GM23338 (cell line): ENCODE data around the gene NAALADL2. TPM values are rescaled to one million over a fixed set of nuclear protein-coding genes. Genes with fewer than 3 reads are reported as not detected.

Source experiments
- ATAC-seq: fragments of 200-7000 bp; cut with Tn5 transposase; 3 replicates; pipeline ENCODE4 v1.9.1; 2020
- DNase-seq: peaks from one replicate; pipeline ENCODE4 v3.0.0-alpha.2; 2015; ENCODE audit warnings: low spot score
- H2AFZ ChIP-seq: fragments of 200-600 bp; sonication (generic); 2 replicates; pipeline ENCODE4 v1.8.0; 2016; ENCODE audit warnings: antibody characterized with exemption, mild to moderate bottlenecking, moderate library complexity
- H3F3A ChIP-seq: fragments of 200-600 bp; sonication (generic); replicated peaks from 2 replicates; pipeline ENCODE4 v1.8.0; 2017; ENCODE audit warnings: antibody characterized with exemption, mixed run types, low read depth
- H3K27ac ChIP-seq: fragments of 200-600 bp; sonication (generic); 2 replicates; pipeline ENCODE4 v1.6.1; 2016; ENCODE audit warnings: low read depth
- H3K27me3 ChIP-seq: fragments of 200-600 bp; sonication (generic); 2 replicates; pipeline ENCODE4 v1.8.0; 2016; ENCODE audit warnings: mild to moderate bottlenecking, mixed run types, moderate library complexity; ENCODE audit not compliant: insufficient read depth
- H3K36me3 ChIP-seq: fragments of 200-600 bp; sonication (generic); 2 replicates; pipeline ENCODE4 v1.8.0; 2016; ENCODE audit warnings: mild to moderate bottlenecking; ENCODE audit not compliant: insufficient read depth
- H3K4me1 ChIP-seq: fragments of 200-600 bp; sonication (generic); 2 replicates; pipeline ENCODE4 v1.8.0; 2016; ENCODE audit warnings: mild to moderate bottlenecking, moderate library complexity; ENCODE audit not compliant: insufficient read depth
- H3K4me2 ChIP-seq: fragments of 200-600 bp; sonication (generic); 2 replicates; pipeline ENCODE4 v1.7.1; 2017; ENCODE audit warnings: mixed run types
- H3K4me3 ChIP-seq: fragments of 200-600 bp; sonication (generic); 2 replicates; pipeline ENCODE4 v1.6.1; 2016; ENCODE audit warnings: mixed run types
- H3K79me2 ChIP-seq: fragments of 200-600 bp; sonication (generic); replicated peaks from 2 replicates; pipeline ENCODE4 v1.8.0; 2017; ENCODE audit warnings: mild to moderate bottlenecking; ENCODE audit not compliant: insufficient read depth
- H3K9me2 ChIP-seq: fragments of 200-600 bp; sonication (generic); 2 replicates; pipeline ENCODE4 v1.8.0; 2017; ENCODE audit not compliant: insufficient read depth
- H4K20me1 ChIP-seq: fragments of 200-600 bp; sonication (generic); replicated peaks from 2 replicates; pipeline ENCODE4 v1.8.0; 2017; ENCODE audit warnings: mild to moderate bottlenecking; ENCODE audit not compliant: insufficient read depth
- H3K27ac Mint-ChIP-seq: 2 replicates; pipeline ENCODE4 v1.8.0; 2020; ENCODE audit warnings: inconsistent platforms, mild to moderate bottlenecking, moderate library complexity, mixed read lengths
- H3K27me3 Mint-ChIP-seq: 3 replicates; pipeline ENCODE4 v1.8.0; 2022; ENCODE audit warnings: low read depth, mild to moderate bottlenecking, moderate library complexity, mixed read lengths, inconsistent platforms; ENCODE audit not compliant: insufficient read depth, poor library complexity
- H3K36me3 Mint-ChIP-seq: 3 replicates; pipeline ENCODE4 v1.8.0; 2021; ENCODE audit warnings: low read depth, mild to moderate bottlenecking, inconsistent platforms, moderate library complexity, mixed read lengths
- H3K4me1 Mint-ChIP-seq: 3 replicates; pipeline ENCODE4 v1.8.0; 2020; ENCODE audit warnings: mild to moderate bottlenecking, inconsistent platforms, mixed read lengths
- H3K4me3 Mint-ChIP-seq: 3 replicates; pipeline ENCODE4 v1.8.0; 2021; ENCODE audit warnings: moderate library complexity, mild to moderate bottlenecking, inconsistent platforms, mixed read lengths
- H3K9me3 Mint-ChIP-seq: 3 replicates; pipeline ENCODE4 v1.8.0; 2020; ENCODE audit warnings: moderate library complexity, mild to moderate bottlenecking, inconsistent platforms, mixed read lengths
- CREB1 ChIP-seq: fragments of 250-450 bp; sonication (Bioruptor Pico); IDR thresholded peaks from 2 replicates; pipeline ENCODE4 v1.5.0; 2020; ENCODE audit warnings: low read depth, mild to moderate bottlenecking, moderate library complexity
- EZH2phosphoT487 ChIP-seq: fragments of 200-600 bp; sonication (generic); IDR thresholded peaks from one replicate; pipeline ENCODE4 v1.8.1; 2018; ENCODE audit warnings: antibody characterized with exemption; ENCODE audit not compliant: unreplicated experiment
- JUNB ChIP-seq: IDR thresholded peaks from one replicate; pipeline ENCODE4 v1.6.1; 2016; ENCODE audit warnings: antibody characterized with exemption; ENCODE audit not compliant: unreplicated experiment
- NANOG ChIP-seq: IDR thresholded peaks from 2 replicates; pipeline ENCODE4 v1.6.1; 2016; ENCODE audit warnings: antibody characterized with exemption, borderline replicate concordance
- POLR2AphosphoS5 ChIP-seq: IDR thresholded peaks from 2 replicates; pipeline ENCODE4 v1.6.1; 2016; ENCODE audit warnings: antibody characterized with exemption, low read depth
- STAT1 ChIP-seq: IDR thresholded peaks from one replicate; pipeline ENCODE4 v1.6.1; 2016; ENCODE audit warnings: antibody characterized with exemption; ENCODE audit not compliant: unreplicated experiment
- ZNF331 ChIP-seq: fragments of 250-450 bp; sonication (Bioruptor Pico); IDR thresholded peaks from 2 replicates; pipeline ENCODE4 v1.5.0; 2020; ENCODE audit warnings: low read depth, mild to moderate bottlenecking, moderate library complexity
- polyA plus RNA-seq: library from polyadenylated mRNA; unstranded; fragments of >200 nt; fragmentation: Nextera tagmentation; extraction: Ambion mirVana; gene quantifications from 2 replicates; pipeline ENCODE4 v1.2.1, GENCODE V29; 2016
- total RNA-seq: library from RNA; depleted of rRNA; stranded (reverse); fragments of >200 nt; shearing (Covaris generic); gene quantifications from 2 replicates; pipeline ENCODE4 v1.2.3, GENCODE V29; 2014
- TF ChIP-seq, protein P1 (sequence below): fragments of 250-450 bp; sonication (Bioruptor Pico); IDR thresholded peaks from 2 replicates; pipeline ENCODE4 v1.5.0; 2020; ENCODE audit warnings: mild to moderate bottlenecking, moderate library complexity
- TF ChIP-seq, protein P2 (sequence below): IDR thresholded peaks from one replicate; pipeline ENCODE4 v1.6.1; 2018; ENCODE audit warnings: antibody characterized with exemption; ENCODE audit not compliant: unreplicated experiment
- TF ChIP-seq, protein P3 (sequence below): IDR thresholded peaks from 2 replicates; pipeline ENCODE4 v1.6.1; 2016; ENCODE audit warnings: antibody characterized with exemption
- TF ChIP-seq, protein P4 (sequence below), 2 experiments: fragments of 200-600 bp in 1 of 2; sonication (generic) in 1 of 2; conservative IDR thresholded peaks; 2 replicates each; pipeline versions ENCODE4 v1.5.1 to v1.6.1; 2016 to 2017; ENCODE audit warnings: antibody characterized with exemption in 2 of 2, low read depth in 2 of 2, mild to moderate bottlenecking in 2 of 2, moderate library complexity in 1 of 2

NAALADL2 gene
- total and polyA plus RNA-seq, 2 experiments from 2014 or later = 1.6 to 2.6 TPM

DNA sequence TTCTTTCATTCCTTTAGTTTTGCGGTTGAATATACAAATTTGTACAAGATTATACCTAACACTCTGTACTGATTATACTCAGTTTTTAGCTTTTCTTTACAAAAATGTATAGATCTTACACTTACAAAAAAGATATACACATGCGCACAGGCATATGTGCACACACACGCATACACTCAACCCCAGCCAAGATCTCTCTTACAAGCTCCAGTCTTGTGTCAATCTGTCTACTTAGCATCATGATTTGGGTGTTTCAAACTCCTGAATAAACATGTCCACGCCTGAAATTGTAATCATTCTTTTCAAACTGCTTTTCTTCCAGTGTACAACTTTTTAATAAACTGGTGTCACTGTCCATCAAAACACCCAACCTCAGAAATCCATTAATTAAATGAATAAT lies 180.7 kb downstream of the NAALADL2 start (continued):
- TF ChIP-seq, protein P1, sequence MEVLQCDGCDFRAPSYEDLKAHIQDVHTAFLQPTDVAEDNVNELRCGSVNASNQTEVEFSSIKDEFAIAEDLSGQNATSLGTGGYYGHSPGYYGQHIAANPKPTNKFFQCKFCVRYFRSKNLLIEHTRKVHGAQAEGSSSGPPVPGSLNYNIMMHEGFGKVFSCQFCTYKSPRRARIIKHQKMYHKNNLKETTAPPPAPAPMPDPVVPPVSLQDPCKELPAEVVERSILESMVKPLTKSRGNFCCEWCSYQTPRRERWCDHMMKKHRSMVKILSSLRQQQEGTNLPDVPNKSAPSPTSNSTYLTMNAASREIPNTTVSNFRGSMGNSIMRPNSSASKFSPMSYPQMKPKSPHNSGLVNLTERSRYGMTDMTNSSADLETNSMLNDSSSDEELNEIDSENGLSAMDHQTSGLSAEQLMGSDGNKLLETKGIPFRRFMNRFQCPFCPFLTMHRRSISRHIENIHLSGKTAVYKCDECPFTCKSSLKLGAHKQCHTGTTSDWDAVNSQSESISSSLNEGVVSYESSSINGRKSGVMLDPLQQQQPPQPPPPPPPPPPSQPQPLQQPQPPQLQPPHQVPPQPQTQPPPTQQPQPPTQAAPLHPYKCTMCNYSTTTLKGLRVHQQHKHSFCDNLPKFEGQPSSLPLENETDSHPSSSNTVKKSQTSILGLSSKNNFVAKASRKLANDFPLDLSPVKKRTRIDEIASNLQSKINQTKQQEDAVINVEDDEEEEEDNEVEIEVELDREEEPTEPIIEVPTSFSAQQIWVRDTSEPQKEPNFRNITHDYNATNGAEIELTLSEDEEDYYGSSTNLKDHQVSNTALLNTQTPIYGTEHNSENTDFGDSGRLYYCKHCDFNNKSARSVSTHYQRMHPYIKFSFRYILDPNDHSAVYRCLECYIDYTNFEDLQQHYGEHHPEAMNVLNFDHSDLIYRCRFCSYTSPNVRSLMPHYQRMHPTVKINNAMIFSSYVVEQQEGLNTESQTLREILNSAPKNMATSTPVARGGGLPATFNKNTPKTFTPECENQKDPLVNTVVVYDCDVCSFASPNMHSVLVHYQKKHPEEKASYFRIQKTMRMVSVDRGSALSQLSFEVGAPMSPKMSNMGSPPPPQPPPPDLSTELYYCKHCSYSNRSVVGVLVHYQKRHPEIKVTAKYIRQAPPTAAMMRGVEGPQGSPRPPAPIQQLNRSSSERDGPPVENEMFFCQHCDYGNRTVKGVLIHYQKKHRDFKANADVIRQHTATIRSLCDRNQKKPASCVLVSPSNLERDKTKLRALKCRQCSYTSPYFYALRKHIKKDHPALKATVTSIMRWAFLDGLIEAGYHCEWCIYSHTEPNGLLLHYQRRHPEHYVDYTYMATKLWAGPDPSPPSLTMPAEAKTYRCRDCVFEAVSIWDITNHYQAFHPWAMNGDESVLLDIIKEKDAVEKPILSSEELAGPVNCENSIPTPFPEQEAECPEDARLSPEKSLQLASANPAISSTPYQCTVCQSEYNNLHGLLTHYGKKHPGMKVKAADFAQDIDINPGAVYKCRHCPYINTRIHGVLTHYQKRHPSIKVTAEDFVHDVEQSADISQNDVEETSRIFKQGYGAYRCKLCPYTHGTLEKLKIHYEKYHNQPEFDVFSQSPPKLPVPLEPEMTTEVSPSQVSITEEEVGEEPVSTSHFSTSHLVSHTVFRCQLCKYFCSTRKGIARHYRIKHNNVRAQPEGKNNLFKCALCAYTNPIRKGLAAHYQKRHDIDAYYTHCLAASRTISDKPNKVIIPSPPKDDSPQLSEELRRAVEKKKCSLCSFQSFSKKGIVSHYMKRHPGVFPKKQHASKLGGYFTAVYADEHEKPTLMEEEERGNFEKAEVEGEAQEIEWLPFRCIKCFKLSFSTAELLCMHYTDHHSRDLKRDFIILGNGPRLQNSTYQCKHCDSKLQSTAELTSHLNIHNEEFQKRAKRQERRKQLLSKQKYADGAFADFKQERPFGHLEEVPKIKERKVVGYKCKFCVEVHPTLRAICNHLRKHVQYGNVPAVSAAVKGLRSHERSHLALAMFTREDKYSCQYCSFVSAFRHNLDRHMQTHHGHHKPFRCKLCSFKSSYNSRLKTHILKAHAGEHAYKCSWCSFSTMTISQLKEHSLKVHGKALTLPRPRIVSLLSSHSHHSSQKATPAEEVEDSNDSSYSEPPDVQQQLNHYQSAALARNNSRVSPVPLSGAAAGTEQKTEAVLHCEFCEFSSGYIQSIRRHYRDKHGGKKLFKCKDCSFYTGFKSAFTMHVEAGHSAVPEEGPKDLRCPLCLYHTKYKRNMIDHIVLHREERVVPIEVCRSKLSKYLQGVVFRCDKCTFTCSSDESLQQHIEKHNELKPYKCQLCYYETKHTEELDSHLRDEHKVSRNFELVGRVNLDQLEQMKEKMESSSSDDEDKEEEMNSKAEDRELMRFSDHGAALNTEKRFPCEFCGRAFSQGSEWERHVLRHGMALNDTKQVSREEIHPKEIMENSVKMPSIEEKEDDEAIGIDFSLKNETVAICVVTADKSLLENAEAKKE (CRISPR knock-in tag) = no peak
- TF ChIP-seq, protein P2, sequence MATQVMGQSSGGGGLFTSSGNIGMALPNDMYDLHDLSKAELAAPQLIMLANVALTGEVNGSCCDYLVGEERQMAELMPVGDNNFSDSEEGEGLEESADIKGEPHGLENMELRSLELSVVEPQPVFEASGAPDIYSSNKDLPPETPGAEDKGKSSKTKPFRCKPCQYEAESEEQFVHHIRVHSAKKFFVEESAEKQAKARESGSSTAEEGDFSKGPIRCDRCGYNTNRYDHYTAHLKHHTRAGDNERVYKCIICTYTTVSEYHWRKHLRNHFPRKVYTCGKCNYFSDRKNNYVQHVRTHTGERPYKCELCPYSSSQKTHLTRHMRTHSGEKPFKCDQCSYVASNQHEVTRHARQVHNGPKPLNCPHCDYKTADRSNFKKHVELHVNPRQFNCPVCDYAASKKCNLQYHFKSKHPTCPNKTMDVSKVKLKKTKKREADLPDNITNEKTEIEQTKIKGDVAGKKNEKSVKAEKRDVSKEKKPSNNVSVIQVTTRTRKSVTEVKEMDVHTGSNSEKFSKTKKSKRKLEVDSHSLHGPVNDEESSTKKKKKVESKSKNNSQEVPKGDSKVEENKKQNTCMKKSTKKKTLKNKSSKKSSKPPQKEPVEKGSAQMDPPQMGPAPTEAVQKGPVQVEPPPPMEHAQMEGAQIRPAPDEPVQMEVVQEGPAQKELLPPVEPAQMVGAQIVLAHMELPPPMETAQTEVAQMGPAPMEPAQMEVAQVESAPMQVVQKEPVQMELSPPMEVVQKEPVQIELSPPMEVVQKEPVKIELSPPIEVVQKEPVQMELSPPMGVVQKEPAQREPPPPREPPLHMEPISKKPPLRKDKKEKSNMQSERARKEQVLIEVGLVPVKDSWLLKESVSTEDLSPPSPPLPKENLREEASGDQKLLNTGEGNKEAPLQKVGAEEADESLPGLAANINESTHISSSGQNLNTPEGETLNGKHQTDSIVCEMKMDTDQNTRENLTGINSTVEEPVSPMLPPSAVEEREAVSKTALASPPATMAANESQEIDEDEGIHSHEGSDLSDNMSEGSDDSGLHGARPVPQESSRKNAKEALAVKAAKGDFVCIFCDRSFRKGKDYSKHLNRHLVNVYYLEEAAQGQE = no peak
- no peak for TF ChIP-seq POLR2AphosphoS5

DNA sequence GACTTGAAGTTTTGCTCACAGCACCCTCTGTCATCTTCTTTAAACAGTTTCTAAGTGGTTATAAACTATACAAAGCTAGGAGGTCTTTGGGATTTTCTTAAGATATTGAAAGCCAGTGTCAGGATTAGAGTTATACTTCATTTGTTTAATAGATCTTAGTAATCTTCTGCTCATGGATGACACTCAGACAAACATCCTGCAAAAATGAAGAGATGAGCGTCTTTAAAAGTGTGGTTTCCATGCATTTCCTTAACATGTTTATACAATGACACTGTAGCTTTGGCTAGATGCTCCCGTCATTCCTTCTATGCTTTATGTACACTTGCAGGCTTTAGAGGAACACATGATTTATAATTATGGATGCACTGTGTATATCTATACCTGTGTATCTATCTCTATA lies 182.2 kb downstream of the NAALADL2 start:
- no peaks in the 10 kb centered on the region for H3K27me3 Mint-ChIP-seq
- TF ChIP-seq CREB1 = no peak
- TF ChIP-seq NANOG = no peak
- TF ChIP-seq, protein P3, sequence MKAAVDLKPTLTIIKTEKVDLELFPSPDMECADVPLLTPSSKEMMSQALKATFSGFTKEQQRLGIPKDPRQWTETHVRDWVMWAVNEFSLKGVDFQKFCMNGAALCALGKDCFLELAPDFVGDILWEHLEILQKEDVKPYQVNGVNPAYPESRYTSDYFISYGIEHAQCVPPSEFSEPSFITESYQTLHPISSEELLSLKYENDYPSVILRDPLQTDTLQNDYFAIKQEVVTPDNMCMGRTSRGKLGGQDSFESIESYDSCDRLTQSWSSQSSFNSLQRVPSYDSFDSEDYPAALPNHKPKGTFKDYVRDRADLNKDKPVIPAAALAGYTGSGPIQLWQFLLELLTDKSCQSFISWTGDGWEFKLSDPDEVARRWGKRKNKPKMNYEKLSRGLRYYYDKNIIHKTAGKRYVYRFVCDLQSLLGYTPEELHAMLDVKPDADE = no peak
- TF ChIP-seq STAT1 = no peak
- TF ChIP-seq JUNB = no peak
- no peak for TF ChIP-seq ZNF331 (CRISPR knock-in tag)
- TF ChIP-seq, protein P4, sequence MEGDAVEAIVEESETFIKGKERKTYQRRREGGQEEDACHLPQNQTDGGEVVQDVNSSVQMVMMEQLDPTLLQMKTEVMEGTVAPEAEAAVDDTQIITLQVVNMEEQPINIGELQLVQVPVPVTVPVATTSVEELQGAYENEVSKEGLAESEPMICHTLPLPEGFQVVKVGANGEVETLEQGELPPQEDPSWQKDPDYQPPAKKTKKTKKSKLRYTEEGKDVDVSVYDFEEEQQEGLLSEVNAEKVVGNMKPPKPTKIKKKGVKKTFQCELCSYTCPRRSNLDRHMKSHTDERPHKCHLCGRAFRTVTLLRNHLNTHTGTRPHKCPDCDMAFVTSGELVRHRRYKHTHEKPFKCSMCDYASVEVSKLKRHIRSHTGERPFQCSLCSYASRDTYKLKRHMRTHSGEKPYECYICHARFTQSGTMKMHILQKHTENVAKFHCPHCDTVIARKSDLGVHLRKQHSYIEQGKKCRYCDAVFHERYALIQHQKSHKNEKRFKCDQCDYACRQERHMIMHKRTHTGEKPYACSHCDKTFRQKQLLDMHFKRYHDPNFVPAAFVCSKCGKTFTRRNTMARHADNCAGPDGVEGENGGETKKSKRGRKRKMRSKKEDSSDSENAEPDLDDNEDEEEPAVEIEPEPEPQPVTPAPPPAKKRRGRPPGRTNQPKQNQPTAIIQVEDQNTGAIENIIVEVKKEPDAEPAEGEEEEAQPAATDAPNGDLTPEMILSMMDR (conservative IDR thresholded peaks at IDR 0.05; ENCODE audit: low read depth in 2 of 2) = no peak
- TF ChIP-seq EZH2phosphoT487 = no peak
- TF ChIP-seq POLR2AphosphoS5 = no peak

More for the DNA sequence above, 182.2 kb downstream of the NAALADL2 start:
- Histone ChIP-seq H3K4me1 (no peaks in the 10 kb centered on the region), H4K20me1 (no peaks in the 10 kb centered on the region), H3K9me2 (no peaks in the 10 kb centered on the region), H3K4me3 (no peak overlapping the region), H3K36me3 (no peaks in the 10 kb centered on the region), H3F3A (no peaks in the 10 kb centered on the region), H2AFZ (no peak overlapping the region), H3K4me2 (no peak overlapping the region), H3K27me3 (no peaks in the 10 kb centered on the region), H3K79me2 (no peaks in the 10 kb centered on the region), H3K27ac (no peak overlapping the region)
- no peak overlapping the region for H3K27ac Mint-ChIP-seq
- H3K9me3 Mint-ChIP-seq = no peaks in the 10 kb centered on the region
- DNase-seq (no peak), ATAC-seq (no peak)
- H3K4me3 Mint-ChIP-seq = no peak overlapping the region
- no peaks in the 10 kb centered on the region for H3K4me1 Mint-ChIP-seq
- H3K36me3 Mint-ChIP-seq = no peaks in the 10 kb centered on the region
